ENCODE data around the gene HOXB6.

HOXB6 gene

DNA sequence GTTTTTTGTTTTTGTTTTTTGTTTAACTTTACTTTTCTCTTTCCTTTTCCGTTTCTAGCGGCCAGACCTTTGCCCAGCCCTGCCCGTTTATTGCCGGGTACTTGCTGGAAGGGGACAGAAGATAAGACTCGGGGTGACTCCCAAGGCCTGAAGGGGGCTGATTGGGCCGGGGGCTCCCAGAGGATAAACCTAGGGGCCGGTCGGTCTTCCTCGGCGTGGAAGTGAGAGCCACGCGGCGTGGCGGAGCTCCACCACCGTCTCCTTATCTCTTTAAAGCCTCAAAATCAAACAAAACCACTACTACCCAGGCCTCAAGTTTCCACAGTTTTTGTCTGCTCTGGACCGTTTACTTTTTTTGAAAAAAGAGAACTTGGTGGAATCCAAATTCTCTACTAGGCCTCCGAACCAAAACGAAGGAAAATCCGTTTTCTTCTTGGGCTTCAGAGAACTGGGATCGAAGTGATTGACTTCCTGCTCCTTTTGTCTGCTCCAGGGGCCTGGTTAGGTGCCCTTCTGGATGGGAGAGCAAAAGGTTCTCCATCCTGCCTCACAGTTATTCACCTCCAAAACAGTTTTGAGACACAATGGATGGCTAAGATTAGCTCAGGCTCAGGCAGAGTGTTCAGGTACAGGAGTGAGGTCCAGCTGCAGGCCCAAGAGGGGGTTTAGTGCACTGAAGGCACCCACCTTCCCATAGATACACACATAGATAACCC, 29.9 kb upstream of the HOXB6 start:
- DNase-seq (ENCODE audit: low read depth in 2 of 2): no peak

DNA sequence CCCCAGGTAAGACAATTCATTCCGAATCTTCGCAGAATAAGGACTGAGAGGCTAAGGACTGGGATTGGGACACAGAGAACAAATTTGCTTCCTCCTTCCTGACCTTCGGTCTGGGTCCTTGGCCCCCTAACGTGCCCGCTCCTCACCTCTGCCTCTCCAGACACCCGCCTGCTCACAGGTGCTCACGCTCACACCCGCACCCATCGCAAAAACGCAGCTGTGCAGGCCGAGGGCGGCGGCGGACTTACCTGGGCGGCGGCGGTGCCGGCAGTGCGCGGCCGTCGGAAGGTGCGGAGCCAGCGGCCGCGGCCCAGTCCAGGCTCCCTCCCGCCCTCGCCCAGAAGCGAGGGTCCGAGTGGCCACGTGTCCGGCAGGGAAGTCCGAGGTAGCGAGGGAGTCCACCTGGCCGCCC, 28.5 kb upstream of the HOXB6 start:
- DNase-seq (ENCODE audit: low read depth in 2 of 2): no peak

DNA sequence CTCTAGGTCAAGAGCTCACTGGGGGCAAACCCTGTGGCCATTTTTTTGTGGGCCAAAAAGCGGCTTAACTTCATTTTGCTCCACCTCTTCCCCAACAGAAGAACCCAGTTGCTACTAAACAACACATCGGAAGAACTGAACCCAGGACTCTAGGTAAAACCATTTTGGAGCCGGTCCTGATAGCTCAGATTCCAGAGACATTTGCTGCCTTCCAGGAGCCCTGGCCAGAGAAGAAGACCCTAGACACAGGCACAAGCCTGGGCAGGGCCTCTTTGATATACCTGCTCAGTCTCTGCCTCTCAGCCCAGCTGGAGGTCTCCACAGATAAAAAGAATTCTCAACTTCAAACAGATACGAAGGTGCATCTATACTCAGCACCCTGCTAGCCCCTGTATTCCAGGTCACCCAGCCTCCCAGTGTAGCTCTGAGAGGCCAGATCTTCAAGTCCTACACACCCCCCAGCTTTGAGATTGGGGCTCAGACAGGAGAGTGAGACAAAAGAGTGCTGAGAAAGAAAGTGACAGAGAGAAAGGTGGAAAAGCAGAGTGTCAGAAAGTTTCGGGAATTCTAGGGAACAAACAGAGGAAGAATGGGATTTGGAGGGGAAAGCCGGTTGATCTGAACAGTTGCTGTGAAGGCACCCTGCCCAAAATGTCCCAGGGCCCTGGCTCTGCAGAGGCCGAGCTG, 27.9 kb upstream of the HOXB6 start:
- no peak for DNase-seq (ENCODE audit: low read depth in 2 of 2)

DNA sequence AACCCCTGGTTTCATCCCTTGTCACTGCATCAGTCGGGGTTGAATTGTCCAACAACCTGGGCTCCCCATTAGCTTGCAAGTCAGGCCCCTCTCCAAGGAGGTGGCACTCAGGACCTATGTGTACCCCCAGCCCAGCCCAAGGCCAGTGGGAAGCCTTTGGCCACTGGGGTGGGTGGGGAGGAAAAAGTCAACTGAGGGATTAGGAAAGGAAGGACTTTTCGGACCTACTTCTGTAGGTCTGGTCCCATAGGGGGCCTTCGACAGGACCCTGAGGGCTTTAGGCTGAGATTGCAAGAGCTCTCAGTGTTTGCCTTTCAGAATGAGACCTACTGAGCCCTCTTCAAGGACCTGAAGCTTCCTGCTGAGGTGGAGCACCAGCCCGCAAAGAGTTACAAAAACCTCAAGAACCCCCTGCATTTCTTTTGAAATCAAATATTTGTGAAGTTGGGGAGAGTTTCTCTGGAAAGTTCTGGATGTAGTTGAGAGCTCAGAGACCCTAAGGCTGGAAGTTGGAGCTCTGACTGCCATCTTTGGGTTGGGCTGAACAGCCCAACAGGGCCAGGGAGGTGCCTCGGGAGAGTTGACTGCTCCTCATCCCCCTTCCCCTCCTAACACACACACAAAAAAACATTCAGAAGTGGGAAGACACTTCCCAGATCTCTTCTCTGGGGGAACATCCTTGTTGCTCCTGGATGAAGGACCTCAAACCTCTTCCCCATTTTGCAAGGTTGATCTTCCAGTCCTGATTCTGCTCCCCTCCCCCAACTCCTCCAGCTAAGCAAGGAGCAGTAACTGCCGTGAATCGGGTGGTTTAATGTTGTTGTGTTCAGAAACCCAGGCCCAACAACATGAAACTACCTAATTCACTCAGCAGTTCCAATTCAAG, 27.1 kb upstream of the HOXB6 start:
- no peak for DNase-seq (ENCODE audit: low read depth in 2 of 2)

DNA sequence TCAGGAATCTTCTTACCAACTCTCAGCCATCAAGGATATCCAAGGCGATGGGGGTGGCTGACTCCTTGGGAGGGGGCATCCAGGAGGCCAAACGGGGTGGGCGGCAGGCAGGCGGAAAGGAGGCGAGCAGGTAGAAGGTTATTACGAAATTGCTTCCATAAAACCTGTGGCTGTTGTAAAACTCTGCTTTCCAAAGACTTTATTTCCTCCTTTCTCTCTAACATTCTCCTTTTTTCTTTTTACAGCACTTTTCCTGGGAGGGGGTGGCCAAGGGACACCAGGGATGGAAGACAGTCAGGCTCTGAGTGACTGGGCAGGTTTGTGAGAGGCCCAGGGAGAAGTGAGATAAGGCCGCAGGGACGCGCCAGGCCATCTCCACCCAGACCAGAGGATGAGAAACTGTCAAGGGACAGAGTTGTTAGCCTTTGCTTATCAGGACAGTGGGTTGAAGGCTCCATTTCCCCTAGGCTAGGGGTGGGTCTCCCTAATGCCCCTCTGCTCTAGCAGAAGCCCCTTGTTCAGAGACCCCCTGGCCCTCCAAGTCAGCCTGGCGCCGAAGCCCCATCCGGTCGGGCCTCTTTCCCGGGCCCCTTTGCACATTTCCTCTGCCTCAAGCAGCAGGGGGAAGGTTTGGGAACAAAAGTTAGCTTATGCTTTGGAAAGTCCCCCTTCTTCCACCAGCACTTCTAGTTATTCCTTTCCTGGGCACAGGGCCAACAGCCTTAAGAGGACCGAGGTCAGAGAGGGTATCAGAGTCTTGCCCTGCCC, 26.3 kb upstream of the HOXB6 start:
- DNase-seq (ENCODE audit: low read depth in 2 of 2): no peak

DNA sequence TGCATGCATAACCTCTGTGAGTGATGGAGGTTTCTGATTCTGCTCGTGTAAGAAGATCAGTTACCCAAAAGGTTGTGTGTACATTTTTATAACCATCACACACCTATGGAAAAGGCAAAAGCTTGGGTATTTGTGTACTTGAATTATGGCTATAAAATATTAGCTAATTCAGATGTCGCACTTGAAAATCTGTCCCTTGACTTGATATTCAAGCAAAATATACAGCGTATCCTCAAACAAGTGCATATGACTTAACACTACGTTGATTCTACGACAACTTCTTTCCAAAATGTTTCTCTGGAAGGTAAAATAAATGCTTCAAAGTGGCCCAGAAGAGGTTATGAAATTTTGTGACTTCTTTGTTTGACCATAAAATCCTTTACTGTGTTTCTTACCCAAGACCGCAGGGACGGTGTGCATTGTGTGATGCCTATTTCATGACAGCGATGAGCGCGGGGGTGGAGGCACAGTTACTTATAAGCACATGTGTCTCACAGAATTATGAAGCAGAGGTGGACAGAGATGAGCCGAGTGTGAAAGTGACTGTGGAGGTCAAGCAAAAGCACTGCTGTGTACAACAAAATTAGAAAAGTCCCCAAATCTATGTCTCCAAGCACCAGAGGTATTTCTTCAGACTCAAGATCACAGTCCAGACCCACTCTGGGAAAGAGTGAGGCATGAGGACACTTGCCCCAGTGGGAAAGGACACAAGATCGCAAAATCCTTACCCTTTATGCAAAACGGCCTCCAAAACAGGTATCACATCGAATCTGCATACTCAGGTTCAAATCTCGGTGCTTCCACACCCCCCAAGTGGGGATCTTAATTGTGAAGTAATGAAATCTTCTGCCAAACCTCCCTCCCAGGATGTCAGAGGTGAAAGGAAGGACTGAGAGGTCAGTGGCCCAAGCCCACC, 25.5 kb upstream of the HOXB6 start:
- DNase-seq (ENCODE audit: low read depth in 2 of 2): no peak

DNA sequence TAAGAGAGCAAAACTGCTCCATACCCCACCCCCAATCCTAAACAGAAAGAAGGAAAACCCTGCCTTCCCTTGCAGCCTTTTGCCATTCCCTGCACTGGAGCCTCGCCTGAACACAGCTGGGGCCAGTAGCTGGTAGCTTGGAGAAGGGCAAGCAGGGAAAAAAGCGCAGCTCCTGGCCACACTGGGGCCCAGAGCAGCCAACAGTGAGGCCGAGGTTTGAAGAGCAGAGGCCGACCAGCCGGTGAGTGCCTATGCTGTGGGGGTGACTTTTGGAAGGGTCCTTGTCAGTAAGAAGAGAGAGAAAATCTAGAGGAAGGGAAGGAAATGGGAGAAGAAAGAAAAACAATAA, 24.6 kb upstream of the HOXB6 start:
- DNase-seq (ENCODE audit: low read depth in 2 of 2): no peak

DNA sequence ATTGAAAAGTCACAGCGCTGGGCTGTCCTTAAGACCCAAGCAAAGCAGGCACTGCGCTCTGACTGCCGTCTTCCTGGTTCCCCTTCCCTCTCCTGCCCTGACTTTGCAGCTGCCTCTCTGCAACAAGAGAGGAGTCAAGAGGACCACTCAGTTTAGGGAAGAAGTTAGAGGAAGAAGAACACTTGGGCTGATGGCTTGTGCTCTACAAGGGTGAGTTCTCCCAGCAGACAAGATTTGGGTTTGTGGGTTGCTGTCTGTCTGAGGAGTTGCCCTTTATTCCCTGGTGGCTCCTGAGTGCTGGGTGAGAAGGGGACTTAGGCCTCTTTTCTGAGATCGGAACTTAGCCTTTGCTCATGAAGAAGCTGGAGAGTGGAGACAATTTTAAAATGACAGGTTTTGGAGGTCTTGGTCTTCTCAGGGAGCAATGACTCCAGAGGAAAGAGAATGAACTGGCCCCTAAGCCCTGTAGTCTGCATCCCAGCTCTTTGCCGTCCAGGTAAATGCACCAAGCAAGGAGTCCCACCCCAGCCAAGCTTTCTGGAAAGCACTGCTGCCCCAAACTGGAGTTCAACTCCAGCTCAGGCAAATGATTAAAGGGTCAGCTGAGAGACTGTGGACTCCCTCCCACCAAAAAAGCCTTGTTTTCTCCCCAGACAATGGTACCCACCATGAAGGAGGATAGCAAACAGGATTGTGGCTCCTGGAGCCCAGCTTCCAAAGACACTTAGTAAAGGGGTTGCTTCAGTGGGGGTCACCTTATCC, 24.0 kb upstream of the HOXB6 start:
- no peak for DNase-seq (ENCODE audit: low read depth in 2 of 2)

DNA sequence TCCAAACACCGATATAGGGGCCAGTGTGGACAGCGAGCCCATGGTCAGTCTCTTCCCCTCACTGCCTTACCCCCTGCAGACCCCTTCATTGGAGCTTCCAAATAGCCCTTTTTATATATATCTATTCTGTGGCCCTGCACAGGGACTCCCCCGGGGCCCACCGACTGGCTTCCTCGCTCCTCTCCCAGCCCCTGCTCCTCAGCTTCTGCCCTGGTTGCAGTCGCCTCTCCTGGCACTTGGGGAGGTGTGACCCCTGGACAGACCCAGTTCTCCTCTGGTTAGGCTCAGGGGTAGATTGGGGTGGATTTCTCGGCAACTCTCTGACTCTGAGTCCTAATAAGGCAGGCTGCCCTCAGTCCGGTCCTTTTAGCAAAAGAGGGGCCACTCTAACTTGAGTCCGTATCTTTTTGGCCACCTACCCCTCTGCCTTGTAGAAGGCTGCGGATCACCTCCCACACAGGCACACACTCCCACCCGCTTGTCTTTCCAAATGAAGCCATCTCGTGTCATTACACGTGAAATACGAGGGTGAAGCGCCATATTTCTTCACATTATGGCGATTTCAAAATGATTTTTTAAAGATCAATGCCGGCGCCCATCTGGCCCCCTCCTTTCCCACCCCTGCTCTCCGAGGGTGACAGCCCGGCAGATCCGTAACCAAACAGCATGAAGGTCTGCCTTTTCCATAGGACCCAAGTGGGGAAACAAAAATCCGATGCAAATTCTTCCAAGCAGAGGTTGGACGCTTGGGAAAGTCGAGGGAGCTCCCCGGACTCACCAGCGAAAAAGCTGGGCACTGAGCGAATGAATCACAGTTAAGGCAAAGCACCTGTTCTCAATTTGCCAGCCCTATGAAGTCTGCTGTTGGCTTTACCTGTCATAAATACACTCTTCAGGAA, 23.1 kb upstream of the HOXB6 start:
- no peak for DNase-seq (ENCODE audit: low read depth in 2 of 2)

DNA sequence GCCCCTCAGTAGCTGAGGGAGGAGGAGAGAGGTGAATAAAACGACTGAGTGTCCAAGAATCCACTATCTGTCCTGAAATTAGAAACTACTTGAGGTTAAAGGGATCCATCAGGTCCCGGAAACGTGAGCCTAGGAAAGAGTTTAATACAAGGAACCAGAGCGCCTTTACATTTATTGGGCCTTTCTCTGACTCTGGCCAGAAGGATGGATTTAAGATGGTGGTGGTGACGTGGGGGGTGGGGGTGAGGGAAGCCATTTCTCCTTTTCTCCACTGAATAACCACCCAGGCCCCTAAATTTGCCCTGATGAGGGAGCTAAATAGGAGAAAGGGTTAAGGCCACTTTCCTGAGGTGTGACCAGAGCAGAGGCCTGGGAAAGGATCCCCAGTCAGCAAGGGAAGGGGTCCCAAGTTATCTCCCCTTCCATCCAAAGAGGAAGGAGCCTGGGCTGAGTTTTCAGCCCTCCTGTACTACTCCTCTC, 22.4 kb upstream of the HOXB6 start:
- DNase-seq (ENCODE audit: low read depth in 2 of 2): no peak

DNA sequence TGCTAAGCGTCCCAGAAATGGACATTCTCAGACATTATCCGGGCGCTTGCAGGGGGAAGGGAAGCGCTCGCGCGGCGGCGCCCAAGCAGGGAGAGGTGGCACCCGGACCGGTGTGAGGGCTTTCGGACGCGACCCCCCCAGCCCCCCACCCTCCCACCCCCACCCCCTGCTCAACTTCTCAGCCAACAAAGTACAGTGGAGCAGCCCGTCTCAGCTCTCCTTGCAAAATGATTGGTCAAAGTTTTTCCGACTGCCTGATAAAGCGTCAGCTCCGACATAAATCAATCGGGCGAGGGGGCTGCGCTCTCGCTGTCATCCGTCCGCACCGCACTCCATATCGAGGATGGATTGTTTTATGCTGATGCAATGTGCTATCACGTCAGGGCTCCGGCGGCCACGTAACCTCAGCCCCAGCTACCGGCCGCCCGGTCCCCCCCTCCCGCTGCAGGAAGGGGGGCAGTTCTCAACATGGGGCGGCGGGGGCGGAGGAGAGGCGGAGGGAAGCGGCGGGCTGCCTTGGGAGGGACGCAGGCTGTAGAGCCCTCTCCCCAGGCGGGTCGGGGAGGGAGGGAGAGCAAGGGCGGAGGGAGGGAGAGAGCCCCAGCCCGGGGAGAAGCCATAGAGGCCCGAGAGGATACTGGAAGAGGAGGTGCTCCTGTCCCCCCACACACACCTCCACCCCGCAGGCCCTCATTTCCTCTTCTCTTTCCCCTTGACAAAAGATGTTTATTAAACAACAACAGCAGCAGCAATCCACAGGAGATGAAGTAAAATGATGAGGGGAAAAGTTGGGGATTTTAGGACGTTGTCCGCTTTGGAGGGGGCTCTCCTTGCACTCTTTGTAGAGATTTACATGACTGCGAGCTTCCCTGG, 21.7 kb upstream of the HOXB6 start, which contains the start of gene HOXB9:
TSS of gene HOXB9 (minus strand) at position 114 of the 873 bp plus-strand sequence. CDS start at position 25, 89 bp downstream.
- DNase-seq (ENCODE audit: low read depth in 2 of 2): no peak

DNA sequence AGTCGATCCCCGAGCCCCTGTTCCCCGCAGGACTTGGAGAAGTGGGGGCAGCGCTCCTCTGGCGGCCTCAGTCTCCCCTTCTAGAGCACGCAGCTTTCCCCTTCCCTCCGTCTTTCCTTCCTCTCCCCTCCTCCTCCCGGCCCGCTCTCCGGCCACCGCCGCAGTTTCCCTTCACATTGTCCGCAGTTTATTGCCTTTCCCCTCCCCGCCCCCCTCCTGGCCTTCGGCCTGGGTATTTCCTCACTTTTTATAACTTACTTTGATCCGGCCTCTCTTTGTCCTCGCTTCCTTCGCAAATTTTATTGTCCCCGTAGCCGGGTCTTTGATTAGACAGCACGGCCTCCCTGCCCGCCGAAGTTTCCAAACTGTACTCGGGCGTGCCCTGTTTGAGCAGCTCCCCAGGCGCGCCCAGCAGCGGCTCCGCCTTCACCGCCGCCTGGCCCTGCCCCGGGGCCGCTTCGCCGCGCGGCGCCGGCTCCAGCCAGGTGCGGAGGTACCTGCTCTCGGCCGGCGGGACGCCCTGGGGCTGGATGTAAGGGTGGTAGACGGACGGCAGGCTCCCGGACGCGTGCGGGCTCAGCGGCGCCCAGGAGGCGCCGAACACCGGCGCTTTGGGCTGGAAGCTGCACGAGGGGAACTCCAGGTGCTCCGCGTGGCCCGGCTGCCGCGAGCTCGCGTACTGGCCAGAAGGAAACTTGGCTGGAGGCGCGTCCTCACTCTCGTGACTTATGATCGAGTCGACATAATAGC, 20.9 kb upstream of the HOXB6 start:
- no peak for DNase-seq (ENCODE audit: low read depth in 2 of 2)

DNA sequence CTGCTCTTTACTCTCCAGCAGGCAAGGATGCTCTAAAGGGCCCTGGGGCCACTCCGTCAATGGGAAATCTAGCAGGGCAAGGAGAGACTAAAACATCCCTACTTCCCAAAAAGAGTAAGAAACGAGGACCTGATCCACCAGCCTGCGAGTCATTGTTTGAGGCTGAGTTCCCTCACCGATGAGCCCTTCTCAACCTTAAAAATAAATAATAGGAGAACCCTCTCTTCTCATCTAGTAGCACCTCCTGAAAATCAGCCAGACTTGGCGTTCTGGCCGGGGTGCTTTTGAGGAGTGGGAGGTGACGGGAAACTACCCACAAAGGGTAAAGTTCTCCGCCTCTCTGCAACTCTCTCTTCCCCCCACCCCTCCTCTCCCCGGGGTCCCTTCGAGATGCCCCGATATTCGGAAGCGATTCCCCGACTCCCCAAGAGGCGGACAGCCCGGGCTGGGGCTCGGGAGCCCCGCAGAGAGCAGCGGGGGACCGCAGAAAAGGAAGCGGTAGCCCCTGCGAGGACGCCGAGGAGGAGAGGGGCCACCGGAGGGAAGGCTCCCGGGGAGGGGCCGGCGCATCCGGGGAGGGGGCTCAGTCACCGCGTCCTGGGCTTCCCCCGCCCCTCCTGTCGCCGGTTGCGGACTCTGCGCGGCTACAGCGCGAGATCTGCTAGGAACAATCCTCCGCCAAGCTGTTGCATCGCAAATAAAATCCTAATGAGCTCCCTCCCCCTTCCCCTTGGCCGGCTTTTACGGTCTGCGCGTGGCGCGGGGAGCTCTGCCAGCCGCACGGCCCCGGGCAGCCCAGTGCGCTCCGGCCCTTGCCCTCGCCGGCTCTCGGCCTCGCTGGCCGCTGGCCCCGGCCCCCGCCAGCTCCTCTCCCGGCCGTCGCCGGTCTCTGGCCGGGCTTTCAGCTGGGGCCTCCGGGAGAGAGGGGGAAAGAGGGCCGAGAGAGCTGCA, 20.0 kb upstream of the HOXB6 start:
- DNase-seq (ENCODE audit: low read depth in 2 of 2): no peak

DNA sequence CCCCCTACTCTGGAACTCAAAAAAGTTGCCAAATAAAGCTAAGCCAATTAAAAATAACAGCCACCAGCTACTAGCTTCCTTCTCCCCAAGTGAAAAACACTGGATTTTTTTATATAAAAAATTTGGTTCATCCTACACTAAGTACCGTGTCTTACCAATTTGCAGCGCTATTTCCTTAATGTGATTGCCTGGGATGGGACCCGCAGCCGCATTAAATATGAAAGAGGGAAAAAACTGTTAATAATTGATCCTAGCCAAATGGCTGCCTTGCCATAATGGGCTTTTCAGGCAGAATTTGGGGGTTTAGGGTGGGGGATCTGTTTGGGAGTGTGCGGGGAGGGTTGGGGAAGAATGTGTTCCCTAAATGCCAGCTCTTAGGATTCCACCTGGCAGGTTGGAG, 19.3 kb upstream of the HOXB6 start:
- DNase-seq (ENCODE audit: low read depth in 2 of 2): no peak

DNA sequence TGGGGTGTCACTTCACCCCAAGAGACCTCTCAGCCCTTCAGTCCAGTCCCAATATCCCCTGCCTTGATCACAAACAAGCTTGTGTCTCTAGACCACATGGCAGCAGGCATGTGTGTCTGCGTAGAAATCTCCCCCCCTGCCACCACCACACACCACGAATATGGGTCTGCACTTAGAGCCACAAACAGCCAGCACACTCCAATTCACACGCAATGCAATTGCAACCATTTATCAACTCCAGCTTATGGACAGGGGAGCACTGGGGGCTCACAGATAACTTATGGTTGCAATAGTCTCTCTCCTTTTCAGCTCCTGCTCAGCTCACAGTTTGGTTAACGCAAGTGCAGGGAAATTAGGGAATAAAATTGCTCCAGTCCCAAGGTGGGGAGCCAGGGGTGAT, 18.8 kb upstream of the HOXB6 start:
- DNase-seq (ENCODE audit: low read depth in 2 of 2): no peak

DNA sequence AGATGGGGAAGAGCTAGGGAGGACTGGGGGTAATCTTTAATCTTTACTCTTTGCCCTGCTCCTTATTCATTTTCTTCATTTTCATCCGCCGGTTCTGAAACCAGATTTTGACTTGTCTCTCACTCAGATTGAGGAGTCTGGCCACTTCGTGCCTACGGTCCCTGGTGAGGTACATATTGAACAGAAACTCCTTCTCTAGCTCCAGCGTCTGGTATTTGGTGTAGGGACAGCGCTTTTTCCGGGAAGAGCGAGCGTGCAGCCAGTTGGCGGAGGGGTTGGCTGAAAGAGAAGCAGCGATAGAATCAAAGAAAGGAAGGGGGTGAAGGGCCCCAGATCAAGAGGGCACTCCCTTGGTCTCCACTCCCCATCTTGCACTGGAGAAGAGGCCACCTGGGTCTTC, 18.1 kb upstream of the HOXB6 start:
- DNase-seq (ENCODE audit: low read depth in 2 of 2): no peak

Data from stimulated activated CD4-positive, alpha-beta T cell treated with anti-CD3 and anti-CD28 coated beads, Interleukin-1b, Interleukin-23, amount 100 ng/mL, for 1 hour (primary cell).